SK-N-SH (cell line): Measurements from ENCODE around the gene SSPN. TPM values are rescaled to one million over a fixed set of nuclear protein-coding genes. Genes with fewer than 3 reads are reported as not detected.

Source experiments
- CTCF ChIA-PET: fragments of 300-600, 350-600 bp; formaldehyde crosslinking; extraction: SDS; loops from one replicate; lab custom pipeline; 2021; lab: Yijun Ruan, JAX
- POLR2A ChIA-PET: fragments of 350-600 bp; sonication (Branson Sonifier 250); formaldehyde crosslinking; extraction: SDS; loops from one replicate; lab custom pipeline; 2020; ENCODE audit warnings: antibody characterized with exemption, inconsistent platforms; lab: Yijun Ruan, JAX
- DNase-seq: peaks from one replicate; pipeline ENCODE4 v3.0.0; 2012
- H2AFZ ChIP-seq: fragments of 200-600 bp; sonication (generic); 2 replicates; pipeline ENCODE4 v1.8.1; 2016; ENCODE audit warnings: antibody characterized with exemption, mild to moderate bottlenecking, low read depth
- H3F3A ChIP-seq: fragments of 200-600 bp; sonication (generic); replicated peaks from 2 replicates; pipeline ENCODE3; 2016; ENCODE audit warnings: antibody characterized with exemption, mild to moderate bottlenecking; ENCODE audit not compliant: insufficient read depth
- H3K27ac ChIP-seq, 2 experiments: fragments of 200-500 bp in 1 of 2; fragments of 200-600 bp in 1 of 2; sonication (Bioruptor generic) in 1 of 2; sonication (generic), shearing (Covaris generic) in 1 of 2; 2 replicates each; pipeline versions ENCODE4 v1.5.1 to v1.6.1; 2014 to 2016; ENCODE audit warnings: low read depth in 2 of 2, inconsistent platforms in 1 of 2, low read length in 1 of 2, mild to moderate bottlenecking in 1 of 2, mixed read lengths in 1 of 2
- H3K27me3 ChIP-seq: fragments of 200-600 bp; sonication (generic), shearing (Covaris generic); 2 replicates; pipeline ENCODE4 v1.6.1; 2016; ENCODE audit warnings: mixed run types; ENCODE audit not compliant: insufficient read depth
- H3K36me3 ChIP-seq, 2 experiments: fragments of 200-500 bp in 1 of 2; fragments of 200-600 bp in 1 of 2; sonication (Bioruptor generic) in 1 of 2; sonication (generic) in 1 of 2; replicated peaks in 1 of 2; 2 replicates each; pipeline versions ENCODE3 to v1.5.1; 2014 to 2016; ENCODE audit warnings: low read length in 1 of 2, mild to moderate bottlenecking in 1 of 2; ENCODE audit not compliant: insufficient read depth in 2 of 2, control insufficient read depth in 1 of 2
- H3K4me1 ChIP-seq, 2 experiments: fragments of 200-500 bp in 1 of 2; fragments of 200-600 bp in 1 of 2; sonication (Bioruptor generic) in 1 of 2; sonication (generic), shearing (Covaris generic) in 1 of 2; 2 replicates each; pipeline versions ENCODE4 v1.5.1 to v1.6.1; 2014 to 2016; ENCODE audit warnings: low read depth in 1 of 2, low read length in 1 of 2, mixed run types in 1 of 2; ENCODE audit not compliant: insufficient read depth in 2 of 2, control insufficient read depth in 1 of 2
- H3K4me2 ChIP-seq: fragments of 200-600 bp; sonication (generic), shearing (Covaris generic); 2 replicates; pipeline ENCODE4 v1.6.1; 2017; ENCODE audit warnings: mixed run types
- H3K4me3 ChIP-seq, 2 experiments: fragments of 200-500 bp in 1 of 2; fragments of 200-600 bp in 1 of 2; sonication (Bioruptor generic) in 1 of 2; sonication (generic), shearing (Covaris generic) in 1 of 2; 2 replicates each; pipeline versions ENCODE4 v1.5.1 to v1.8.1; 2014 to 2016; ENCODE audit warnings: low read depth in 2 of 2, inconsistent platforms in 1 of 2, low read length in 1 of 2, mild to moderate bottlenecking in 1 of 2, mixed read lengths in 1 of 2, moderate library complexity in 1 of 2
- H3K79me2 ChIP-seq: fragments of 200-600 bp; sonication (generic); 2 replicates; pipeline ENCODE4 v1.8.1; 2017; ENCODE audit warnings: mild to moderate bottlenecking; ENCODE audit not compliant: insufficient read depth
- H3K9ac ChIP-seq: fragments of 200-600 bp; sonication (generic); 2 replicates; pipeline ENCODE4 v1.6.1; 2017; ENCODE audit warnings: mixed run types
- H3K9me2 ChIP-seq: fragments of 200-600 bp; sonication (generic); 2 replicates; pipeline ENCODE4 v1.6.1; 2017; ENCODE audit warnings: mixed run types
- H3K9me3 ChIP-seq: fragments of 200-600 bp; sonication (generic); 2 replicates; pipeline ENCODE4 v1.6.1; 2017; ENCODE audit warnings: mixed run types, mild to moderate bottlenecking, moderate library complexity
- H4K20me1 ChIP-seq: fragments of 200-600 bp; sonication (generic); 2 replicates; pipeline ENCODE4 v1.6.1; 2017; ENCODE audit warnings: mild to moderate bottlenecking, mixed run types; ENCODE audit not compliant: insufficient read depth
- CTCF ChIP-seq: fragments of 200-600 bp; sonication (generic); IDR thresholded peaks from 2 replicates; pipeline ENCODE4 v1.6.1; 2017; ENCODE audit warnings: antibody characterized with exemption, mild to moderate bottlenecking, moderate library complexity
- EP300 ChIP-seq, 2 experiments: IDR thresholded peaks; 2 replicates each; pipeline versions ENCODE4 v1.4.0 to v1.6.1; 2012; ENCODE audit warnings: borderline replicate concordance in 1 of 2, low read depth in 1 of 2, low read length in 1 of 2
- EZH2phosphoT487 ChIP-seq: fragments of 200-600 bp; sonication (generic); IDR thresholded peaks from 2 replicates; pipeline ENCODE4 v1.6.1; 2017; ENCODE audit warnings: low read depth, mixed run types, mild to moderate bottlenecking, antibody characterized with exemption, moderate library complexity, borderline replicate concordance
- FOSL2 ChIP-seq: IDR thresholded peaks from 2 replicates; pipeline ENCODE4 v1.4.0; 2012; ENCODE audit warnings: low read depth, mild to moderate bottlenecking, moderate library complexity, borderline replicate concordance
- MAX ChIP-seq: IDR thresholded peaks from 2 replicates; pipeline ENCODE4 v1.4.0; 2012; ENCODE audit warnings: low read depth
- NRF1 ChIP-seq: IDR thresholded peaks from 2 replicates; pipeline ENCODE4 v1.6.1; 2012; ENCODE audit warnings: low read depth, mild to moderate bottlenecking, low read length
- PBX3 ChIP-seq: IDR thresholded peaks from 2 replicates; pipeline ENCODE4; 2012
- POLR2AphosphoS5 ChIP-seq: IDR thresholded peaks from 2 replicates; pipeline ENCODE4 v1.6.1; 2012; ENCODE audit warnings: low read depth, low read length
- REST ChIP-seq: IDR thresholded peaks from 2 replicates; pipeline ENCODE4 v1.6.1; 2012; ENCODE audit warnings: mild to moderate bottlenecking, low read depth, low read length, moderate library complexity
- RFX5 ChIP-seq: IDR thresholded peaks from 2 replicates; pipeline ENCODE4 v1.6.1; 2012; ENCODE audit warnings: mild to moderate bottlenecking, improper control_type of control experiment, low read length
- RXRA ChIP-seq: IDR thresholded peaks from 2 replicates; pipeline ENCODE4 v1.4.0; 2012; ENCODE audit warnings: low read depth, mild to moderate bottlenecking, borderline replicate concordance
- SIN3A ChIP-seq: IDR thresholded peaks from 2 replicates; pipeline ENCODE4 v1.6.1; 2012; ENCODE audit warnings: low read depth, mild to moderate bottlenecking, low read length, moderate library complexity, borderline replicate concordance
- SMC3 ChIP-seq: IDR thresholded peaks from 2 replicates; pipeline ENCODE4 v1.6.1; 2012; ENCODE audit warnings: low read depth, low read length, improper control_type of control experiment
- TCF12 ChIP-seq: IDR thresholded peaks from 2 replicates; pipeline ENCODE4 v1.4.0; 2012
- TEAD4 ChIP-seq: IDR thresholded peaks from 2 replicates; pipeline ENCODE4 v1.4.0; 2012; ENCODE audit warnings: mild to moderate bottlenecking, borderline replicate concordance; ENCODE audit not compliant: insufficient read depth
- USF1 ChIP-seq: IDR thresholded peaks from 2 replicates; pipeline ENCODE4 v1.4.0; 2012; ENCODE audit warnings: low read depth, borderline replicate concordance
- YY1 ChIP-seq: IDR thresholded peaks from 2 replicates; pipeline ENCODE4 v1.4.0; 2012; ENCODE audit warnings: low read depth, mild to moderate bottlenecking
- WGBS: methylation state at CpG from one replicate; pipeline ENCODE4 v1.1.6; 2017; ENCODE audit warnings: low lambda C conversion rate; 5-methylcytosine and 5-hydroxymethylcytosine counted together
- polyA plus RNA-seq, 3 experiments: library from polyadenylated mRNA; depleted of rRNA; stranded (reverse); fragments of >200 nt; gene quantifications; 2 replicates each; pipeline ENCODE4 v1.2.3, GENCODE V29; 2012

Gene SSPN
- polyA plus RNA-seq, 1 of the 3 experiments (the other 2 are of a cell fraction) = 5.9 TPM

- H3K4me3 ChIP-seq = no peak overlapping the region
- no peaks in the 10 kb centered on the region for H3K9me3 ChIP-seq
- no peaks in the 10 kb centered on the region for H3K27me3 ChIP-seq
- TF ChIP-seq SIN3A = no peak
- no peak for TF ChIP-seq TEAD4
- no peak for TF ChIP-seq EP300 (IDR thresholded peaks at IDR 0.05; ENCODE audit: borderline replicate concordance in 1 of 2, low read depth in 1 of 2, low read length in 1 of 2)
- TF ChIP-seq CTCF = no peak
- TF ChIP-seq YY1 = no peak
- TF ChIP-seq MAX = no peak
- TF ChIP-seq POLR2AphosphoS5 = no peak
- no peaks in the 10 kb centered on the region for H3F3A ChIP-seq
- H3K9ac ChIP-seq = no peak overlapping the region
- ChIA-PET POLR2A (no interaction called here), CTCF (no interaction called here)
- H3K9me2 ChIP-seq = no peaks in the 10 kb centered on the region
- no peak for DNase-seq
- H3K4me2 ChIP-seq = no peak overlapping the region
- no peaks in the 10 kb centered on the region for H4K20me1 ChIP-seq
- no peaks in the 10 kb centered on the region for H3K79me2 ChIP-seq
- H2AFZ ChIP-seq = no peak overlapping the region
- 77% methylated on average over 11 of the region's 14 CpGs for WGBS
- no peaks in the 10 kb centered on the region for H3K36me3 ChIP-seq
- no peak overlapping the region for H3K27ac ChIP-seq
- peaks cover 0 to 9% of the 10 kb centered on the region in 2 experiments; a peak in 1 of 4 replicates for H3K4me1 ChIP-seq
Observed at GRCh38 chr12:26287671-26288381, 92.5 kb downstream of the SSPN start.

GRCh38 chr12:26290565-26290964, 95.2 kb downstream of the SSPN start:
- H3K9me3 ChIP-seq = no peaks in the 10 kb centered on the region
- H3K4me1 ChIP-seq = peaks cover 0 to 9% of the 10 kb centered on the region in 2 experiments; a peak in 1 of 4 replicates
- no peaks in the 10 kb centered on the region for H3K79me2 ChIP-seq
- H3K9ac ChIP-seq = no peak overlapping the region
- H3K27me3 ChIP-seq = no peaks in the 10 kb centered on the region
- no peak overlapping the region for H3K27ac ChIP-seq
- no peaks in the 10 kb centered on the region for H3F3A ChIP-seq
- no peak overlapping the region for H3K4me2 ChIP-seq
- H4K20me1 ChIP-seq = no peaks in the 10 kb centered on the region
- ChIA-PET CTCF (interaction anchor here (0.7 kb wide), 1 partner anchor 16 kb away, joined by 3 read pairs; no protein-coding TSS in a partner anchor), POLR2A (no interaction called here)
- 66% methylated on average over 2 of the region's 2 CpGs for WGBS
- no peaks in the 10 kb centered on the region for H3K36me3 ChIP-seq
- DNase-seq = no peak
- H3K9me2 ChIP-seq = no peaks in the 10 kb centered on the region
- H3K4me3 ChIP-seq = no peak overlapping the region
- no peak overlapping the region for H2AFZ ChIP-seq
- TF ChIP-seq PBX3 (no peak), NRF1 (no peak), FOSL2 (no peak), EZH2phosphoT487 (no peak), USF1 (no peak), RFX5 (no peak), SMC3 (no peak), TCF12 (no peak), CTCF (no peak), RXRA (no peak), REST (no peak)
